GM23338 (cell line): ENCODE measurements around the gene ACOT6. TPM values are rescaled to one million over a fixed set of nuclear protein-coding genes. Genes with fewer than 3 reads are reported as not detected.
"Not testable (repeated sequence)": the region's sequence is repeated elsewhere in the genome, so short reads cannot be mapped to it uniquely, and the experiment has no call there.

ENCODE experiments used
- ATAC-seq: fragments of 200-7000 bp; cut with Tn5 transposase; 3 replicates; pipeline ENCODE4 v1.9.1; 2020
- DNase-seq: peaks from one replicate; pipeline ENCODE4 v3.0.0-alpha.2; 2015; ENCODE audit warnings: low spot score
- H2AFZ ChIP-seq: fragments of 200-600 bp; sonication (generic); 2 replicates; pipeline ENCODE4 v1.8.0; 2016; ENCODE audit warnings: antibody characterized with exemption, mild to moderate bottlenecking, moderate library complexity
- H3F3A ChIP-seq: fragments of 200-600 bp; sonication (generic); replicated peaks from 2 replicates; pipeline ENCODE4 v1.8.0; 2017; ENCODE audit warnings: antibody characterized with exemption, mixed run types, low read depth
- H3K27ac ChIP-seq: fragments of 200-600 bp; sonication (generic); 2 replicates; pipeline ENCODE4 v1.6.1; 2016; ENCODE audit warnings: low read depth
- H3K27me3 ChIP-seq: fragments of 200-600 bp; sonication (generic); 2 replicates; pipeline ENCODE4 v1.8.0; 2016; ENCODE audit warnings: mild to moderate bottlenecking, mixed run types, moderate library complexity; ENCODE audit not compliant: insufficient read depth
- H3K36me3 ChIP-seq: fragments of 200-600 bp; sonication (generic); 2 replicates; pipeline ENCODE4 v1.8.0; 2016; ENCODE audit warnings: mild to moderate bottlenecking; ENCODE audit not compliant: insufficient read depth
- H3K4me1 ChIP-seq: fragments of 200-600 bp; sonication (generic); 2 replicates; pipeline ENCODE4 v1.8.0; 2016; ENCODE audit warnings: mild to moderate bottlenecking, moderate library complexity; ENCODE audit not compliant: insufficient read depth
- H3K4me2 ChIP-seq: fragments of 200-600 bp; sonication (generic); 2 replicates; pipeline ENCODE4 v1.7.1; 2017; ENCODE audit warnings: mixed run types
- H3K4me3 ChIP-seq: fragments of 200-600 bp; sonication (generic); 2 replicates; pipeline ENCODE4 v1.6.1; 2016; ENCODE audit warnings: mixed run types
- H3K79me2 ChIP-seq: fragments of 200-600 bp; sonication (generic); replicated peaks from 2 replicates; pipeline ENCODE4 v1.8.0; 2017; ENCODE audit warnings: mild to moderate bottlenecking; ENCODE audit not compliant: insufficient read depth
- H3K9me2 ChIP-seq: fragments of 200-600 bp; sonication (generic); 2 replicates; pipeline ENCODE4 v1.8.0; 2017; ENCODE audit not compliant: insufficient read depth
- H4K20me1 ChIP-seq: fragments of 200-600 bp; sonication (generic); replicated peaks from 2 replicates; pipeline ENCODE4 v1.8.0; 2017; ENCODE audit warnings: mild to moderate bottlenecking; ENCODE audit not compliant: insufficient read depth
- H3K27ac Mint-ChIP-seq: 2 replicates; pipeline ENCODE4 v1.8.0; 2020; ENCODE audit warnings: inconsistent platforms, mild to moderate bottlenecking, moderate library complexity, mixed read lengths
- H3K27me3 Mint-ChIP-seq: 3 replicates; pipeline ENCODE4 v1.8.0; 2022; ENCODE audit warnings: low read depth, mild to moderate bottlenecking, moderate library complexity, mixed read lengths, inconsistent platforms; ENCODE audit not compliant: insufficient read depth, poor library complexity
- H3K36me3 Mint-ChIP-seq: 3 replicates; pipeline ENCODE4 v1.8.0; 2021; ENCODE audit warnings: low read depth, mild to moderate bottlenecking, inconsistent platforms, moderate library complexity, mixed read lengths
- H3K4me1 Mint-ChIP-seq: 3 replicates; pipeline ENCODE4 v1.8.0; 2020; ENCODE audit warnings: mild to moderate bottlenecking, inconsistent platforms, mixed read lengths
- H3K4me3 Mint-ChIP-seq: 3 replicates; pipeline ENCODE4 v1.8.0; 2021; ENCODE audit warnings: moderate library complexity, mild to moderate bottlenecking, inconsistent platforms, mixed read lengths
- H3K9me3 Mint-ChIP-seq: 3 replicates; pipeline ENCODE4 v1.8.0; 2020; ENCODE audit warnings: moderate library complexity, mild to moderate bottlenecking, inconsistent platforms, mixed read lengths
- CREB1 ChIP-seq: fragments of 250-450 bp; sonication (Bioruptor Pico); IDR thresholded peaks from 2 replicates; pipeline ENCODE4 v1.5.0; 2020; ENCODE audit warnings: low read depth, mild to moderate bottlenecking, moderate library complexity
- ETS1 ChIP-seq: IDR thresholded peaks from 2 replicates; pipeline ENCODE4 v1.6.1; 2016; ENCODE audit warnings: antibody characterized with exemption
- JUNB ChIP-seq: IDR thresholded peaks from one replicate; pipeline ENCODE4 v1.6.1; 2016; ENCODE audit warnings: antibody characterized with exemption; ENCODE audit not compliant: unreplicated experiment
- NANOG ChIP-seq: IDR thresholded peaks from 2 replicates; pipeline ENCODE4 v1.6.1; 2016; ENCODE audit warnings: antibody characterized with exemption, borderline replicate concordance
- POLR2AphosphoS5 ChIP-seq: IDR thresholded peaks from 2 replicates; pipeline ENCODE4 v1.6.1; 2016; ENCODE audit warnings: antibody characterized with exemption, low read depth
- REST ChIP-seq: IDR thresholded peaks from one replicate; pipeline ENCODE4 v1.6.1; 2018; ENCODE audit warnings: antibody characterized with exemption; ENCODE audit not compliant: unreplicated experiment
- STAT1 ChIP-seq: IDR thresholded peaks from one replicate; pipeline ENCODE4 v1.6.1; 2016; ENCODE audit warnings: antibody characterized with exemption; ENCODE audit not compliant: unreplicated experiment
- ZNF114 ChIP-seq: fragments of 250-450 bp; sonication (Bioruptor Pico); IDR thresholded peaks from 2 replicates; pipeline ENCODE4 v1.5.0; 2020; ENCODE audit warnings: mild to moderate bottlenecking, moderate library complexity
- ZNF331 ChIP-seq: fragments of 250-450 bp; sonication (Bioruptor Pico); IDR thresholded peaks from 2 replicates; pipeline ENCODE4 v1.5.0; 2020; ENCODE audit warnings: low read depth, mild to moderate bottlenecking, moderate library complexity
- polyA plus RNA-seq: library from polyadenylated mRNA; unstranded; fragments of >200 nt; fragmentation: Nextera tagmentation; extraction: Ambion mirVana; gene quantifications from 2 replicates; pipeline ENCODE4 v1.2.1, GENCODE V29; 2016
- total RNA-seq: library from RNA; depleted of rRNA; stranded (reverse); fragments of >200 nt; shearing (Covaris generic); gene quantifications from 2 replicates; pipeline ENCODE4 v1.2.3, GENCODE V29; 2014
- TF ChIP-seq, protein P1 (sequence below), 2 experiments: fragments of 200-600 bp in 1 of 2; sonication (generic) in 1 of 2; conservative IDR thresholded peaks; 2 replicates each; pipeline versions ENCODE4 v1.5.1 to v1.6.1; 2016 to 2017; ENCODE audit warnings: antibody characterized with exemption in 2 of 2, low read depth in 2 of 2, mild to moderate bottlenecking in 2 of 2, moderate library complexity in 1 of 2
- TF ChIP-seq, protein P2 (sequence below): fragments of 250-450 bp; sonication (Bioruptor Pico); IDR thresholded peaks from 2 replicates; pipeline ENCODE4 v1.5.0; 2020; ENCODE audit warnings: mild to moderate bottlenecking, moderate library complexity

The ACOT6 gene
- total and polyA plus RNA-seq, 2 experiments from 2014 or later, result 0.44 to 0.83 TPM

GRCh38 chr14:73659202-73659601, 46.9 kb downstream of the ACOT6 start:
- H3K4me3 ChIP-seq, H2AFZ ChIP-seq, H3K4me3 Mint-ChIP-seq, H3K36me3 Mint-ChIP-seq, H3K36me3 ChIP-seq, DNase-seq, H3F3A ChIP-seq, H3K27me3 Mint-ChIP-seq, H3K27ac Mint-ChIP-seq, H3K4me1 ChIP-seq, H3K27ac ChIP-seq, H3K79me2 ChIP-seq, H3K4me2 ChIP-seq, H3K4me1 Mint-ChIP-seq, ATAC-seq, H3K27me3 ChIP-seq, H3K9me2 ChIP-seq, H3K9me3 Mint-ChIP-seq, H4K20me1 ChIP-seq: not testable (repeated sequence)

DNA sequence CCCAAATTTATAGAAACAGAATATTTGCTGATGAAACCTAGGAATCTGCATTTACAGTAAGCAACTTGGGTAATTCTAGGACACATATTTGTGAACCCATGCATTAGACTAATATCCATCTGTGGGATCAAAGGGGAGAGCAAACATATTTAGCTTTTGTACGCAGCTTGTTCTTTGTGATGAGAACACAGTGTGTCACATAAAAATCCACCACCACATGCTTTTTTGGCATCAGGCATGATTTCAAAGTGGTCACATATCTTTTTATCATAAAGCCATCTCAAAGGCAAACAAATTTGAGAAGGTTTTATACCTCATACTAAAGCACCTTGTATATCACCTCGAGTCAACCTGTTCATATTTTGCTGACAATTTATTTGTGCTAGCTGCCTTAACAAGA, 48.2 kb downstream of the ACOT6 start:
- Histone ChIP-seq H3K4me1 (no peaks in the 10 kb centered on the region), H4K20me1 (no peaks in the 10 kb centered on the region), H3K36me3 (no peaks in the 10 kb centered on the region), H3K9me2 (no peaks in the 10 kb centered on the region), H3K27me3 (no peaks in the 10 kb centered on the region), H3K27ac (no peak overlapping the region), H3K79me2 (no peaks in the 10 kb centered on the region), H3K4me3 (no peak overlapping the region), H3K4me2 (no peak overlapping the region), H3F3A (no peaks in the 10 kb centered on the region), H2AFZ (no peak overlapping the region)
- Mint-ChIP-seq H3K27ac (no peak overlapping the region), H3K4me1 (no peaks in the 10 kb centered on the region; the same call in 2 of the 3 replicates), H3K27me3 (peaks cover 6% of the 10 kb centered on the region), H3K36me3 (peaks cover 9% of the 10 kb centered on the region; the same call in 2 of the 3 replicates), H3K9me3 (no peaks in the 10 kb centered on the region), H3K4me3 (no peak overlapping the region)
- ATAC-seq (no peak), DNase-seq (no peak)
- TF ChIP-seq STAT1 (no peak), POLR2AphosphoS5 (no peak), ZNF114 (no peak), REST (no peak), NANOG (no peak), JUNB (no peak), CREB1 (CRISPR knock-in tag) (no peak), ETS1 (no peak), ZNF331 (CRISPR knock-in tag) (no peak)
- TF ChIP-seq, protein P1, sequence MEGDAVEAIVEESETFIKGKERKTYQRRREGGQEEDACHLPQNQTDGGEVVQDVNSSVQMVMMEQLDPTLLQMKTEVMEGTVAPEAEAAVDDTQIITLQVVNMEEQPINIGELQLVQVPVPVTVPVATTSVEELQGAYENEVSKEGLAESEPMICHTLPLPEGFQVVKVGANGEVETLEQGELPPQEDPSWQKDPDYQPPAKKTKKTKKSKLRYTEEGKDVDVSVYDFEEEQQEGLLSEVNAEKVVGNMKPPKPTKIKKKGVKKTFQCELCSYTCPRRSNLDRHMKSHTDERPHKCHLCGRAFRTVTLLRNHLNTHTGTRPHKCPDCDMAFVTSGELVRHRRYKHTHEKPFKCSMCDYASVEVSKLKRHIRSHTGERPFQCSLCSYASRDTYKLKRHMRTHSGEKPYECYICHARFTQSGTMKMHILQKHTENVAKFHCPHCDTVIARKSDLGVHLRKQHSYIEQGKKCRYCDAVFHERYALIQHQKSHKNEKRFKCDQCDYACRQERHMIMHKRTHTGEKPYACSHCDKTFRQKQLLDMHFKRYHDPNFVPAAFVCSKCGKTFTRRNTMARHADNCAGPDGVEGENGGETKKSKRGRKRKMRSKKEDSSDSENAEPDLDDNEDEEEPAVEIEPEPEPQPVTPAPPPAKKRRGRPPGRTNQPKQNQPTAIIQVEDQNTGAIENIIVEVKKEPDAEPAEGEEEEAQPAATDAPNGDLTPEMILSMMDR (conservative IDR thresholded peaks at IDR 0.05; ENCODE audit: low read depth in 2 of 2), result no peak
- TF ChIP-seq, protein P2, sequence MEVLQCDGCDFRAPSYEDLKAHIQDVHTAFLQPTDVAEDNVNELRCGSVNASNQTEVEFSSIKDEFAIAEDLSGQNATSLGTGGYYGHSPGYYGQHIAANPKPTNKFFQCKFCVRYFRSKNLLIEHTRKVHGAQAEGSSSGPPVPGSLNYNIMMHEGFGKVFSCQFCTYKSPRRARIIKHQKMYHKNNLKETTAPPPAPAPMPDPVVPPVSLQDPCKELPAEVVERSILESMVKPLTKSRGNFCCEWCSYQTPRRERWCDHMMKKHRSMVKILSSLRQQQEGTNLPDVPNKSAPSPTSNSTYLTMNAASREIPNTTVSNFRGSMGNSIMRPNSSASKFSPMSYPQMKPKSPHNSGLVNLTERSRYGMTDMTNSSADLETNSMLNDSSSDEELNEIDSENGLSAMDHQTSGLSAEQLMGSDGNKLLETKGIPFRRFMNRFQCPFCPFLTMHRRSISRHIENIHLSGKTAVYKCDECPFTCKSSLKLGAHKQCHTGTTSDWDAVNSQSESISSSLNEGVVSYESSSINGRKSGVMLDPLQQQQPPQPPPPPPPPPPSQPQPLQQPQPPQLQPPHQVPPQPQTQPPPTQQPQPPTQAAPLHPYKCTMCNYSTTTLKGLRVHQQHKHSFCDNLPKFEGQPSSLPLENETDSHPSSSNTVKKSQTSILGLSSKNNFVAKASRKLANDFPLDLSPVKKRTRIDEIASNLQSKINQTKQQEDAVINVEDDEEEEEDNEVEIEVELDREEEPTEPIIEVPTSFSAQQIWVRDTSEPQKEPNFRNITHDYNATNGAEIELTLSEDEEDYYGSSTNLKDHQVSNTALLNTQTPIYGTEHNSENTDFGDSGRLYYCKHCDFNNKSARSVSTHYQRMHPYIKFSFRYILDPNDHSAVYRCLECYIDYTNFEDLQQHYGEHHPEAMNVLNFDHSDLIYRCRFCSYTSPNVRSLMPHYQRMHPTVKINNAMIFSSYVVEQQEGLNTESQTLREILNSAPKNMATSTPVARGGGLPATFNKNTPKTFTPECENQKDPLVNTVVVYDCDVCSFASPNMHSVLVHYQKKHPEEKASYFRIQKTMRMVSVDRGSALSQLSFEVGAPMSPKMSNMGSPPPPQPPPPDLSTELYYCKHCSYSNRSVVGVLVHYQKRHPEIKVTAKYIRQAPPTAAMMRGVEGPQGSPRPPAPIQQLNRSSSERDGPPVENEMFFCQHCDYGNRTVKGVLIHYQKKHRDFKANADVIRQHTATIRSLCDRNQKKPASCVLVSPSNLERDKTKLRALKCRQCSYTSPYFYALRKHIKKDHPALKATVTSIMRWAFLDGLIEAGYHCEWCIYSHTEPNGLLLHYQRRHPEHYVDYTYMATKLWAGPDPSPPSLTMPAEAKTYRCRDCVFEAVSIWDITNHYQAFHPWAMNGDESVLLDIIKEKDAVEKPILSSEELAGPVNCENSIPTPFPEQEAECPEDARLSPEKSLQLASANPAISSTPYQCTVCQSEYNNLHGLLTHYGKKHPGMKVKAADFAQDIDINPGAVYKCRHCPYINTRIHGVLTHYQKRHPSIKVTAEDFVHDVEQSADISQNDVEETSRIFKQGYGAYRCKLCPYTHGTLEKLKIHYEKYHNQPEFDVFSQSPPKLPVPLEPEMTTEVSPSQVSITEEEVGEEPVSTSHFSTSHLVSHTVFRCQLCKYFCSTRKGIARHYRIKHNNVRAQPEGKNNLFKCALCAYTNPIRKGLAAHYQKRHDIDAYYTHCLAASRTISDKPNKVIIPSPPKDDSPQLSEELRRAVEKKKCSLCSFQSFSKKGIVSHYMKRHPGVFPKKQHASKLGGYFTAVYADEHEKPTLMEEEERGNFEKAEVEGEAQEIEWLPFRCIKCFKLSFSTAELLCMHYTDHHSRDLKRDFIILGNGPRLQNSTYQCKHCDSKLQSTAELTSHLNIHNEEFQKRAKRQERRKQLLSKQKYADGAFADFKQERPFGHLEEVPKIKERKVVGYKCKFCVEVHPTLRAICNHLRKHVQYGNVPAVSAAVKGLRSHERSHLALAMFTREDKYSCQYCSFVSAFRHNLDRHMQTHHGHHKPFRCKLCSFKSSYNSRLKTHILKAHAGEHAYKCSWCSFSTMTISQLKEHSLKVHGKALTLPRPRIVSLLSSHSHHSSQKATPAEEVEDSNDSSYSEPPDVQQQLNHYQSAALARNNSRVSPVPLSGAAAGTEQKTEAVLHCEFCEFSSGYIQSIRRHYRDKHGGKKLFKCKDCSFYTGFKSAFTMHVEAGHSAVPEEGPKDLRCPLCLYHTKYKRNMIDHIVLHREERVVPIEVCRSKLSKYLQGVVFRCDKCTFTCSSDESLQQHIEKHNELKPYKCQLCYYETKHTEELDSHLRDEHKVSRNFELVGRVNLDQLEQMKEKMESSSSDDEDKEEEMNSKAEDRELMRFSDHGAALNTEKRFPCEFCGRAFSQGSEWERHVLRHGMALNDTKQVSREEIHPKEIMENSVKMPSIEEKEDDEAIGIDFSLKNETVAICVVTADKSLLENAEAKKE (CRISPR knock-in tag), result no peak
